Naive thymus-derived CD8-positive, alpha-beta T cell (primary cell): Measurements from ENCODE around the gene CCP110. TPM values are rescaled to one million over a fixed set of nuclear protein-coding genes. Genes with fewer than 3 reads are reported as not detected.

ENCODE experiments used
- ATAC-seq, 2 donors: fragments of 150-1000 bp; cut with Tn5 transposase in 1 of 2; sonication (Bioruptor Pico), chemical (Tn5 transposase) in 1 of 2; 1 replicate in 1 of 2; 2 replicates in 1 of 2; pipeline ENCODE4 v1.10.0; 2021; ENCODE audit warnings: mild to moderate bottlenecking in 2 of 2, moderate library complexity in 2 of 2
- POLR2A ChIA-PET: fragments of 350-600 bp; sonication (Branson Sonifier 250); formaldehyde crosslinking; loops from one replicate; lab custom pipeline; 2021; ENCODE audit warnings: antibody characterized with exemption; lab: Charles Lee
- DNase-seq, 10 donors: peaks; one replicate each; pipeline versions ENCODE4 v3.0.0 to v3.0.0-alpha.2; 2020 to 2022
- H3K27ac Mint-ChIP-seq, 10 donors: one replicate each; pipeline ENCODE4 v1.8.0; 2020 to 2022; ENCODE audit warnings: mild to moderate bottlenecking in 10 of 10, mixed read lengths in 10 of 10, moderate library complexity in 4 of 10, inconsistent platforms in 1 of 10
- H3K27me3 Mint-ChIP-seq, 5 donors: one replicate each; pipeline ENCODE4 v1.8.0; 2021 to 2022; ENCODE audit warnings: mixed read lengths in 5 of 5
- H3K36me3 Mint-ChIP-seq, 3 donors: one replicate each; pipeline ENCODE4 v1.8.0; 2020 to 2022; ENCODE audit warnings: mixed read lengths in 3 of 3, mild to moderate bottlenecking in 2 of 3, inconsistent platforms in 1 of 3
- H3K4me1 Mint-ChIP-seq, 4 donors: one replicate each; pipeline ENCODE4 v1.8.0; 2021 to 2022; ENCODE audit warnings: mixed read lengths in 4 of 4
- H3K4me3 Mint-ChIP-seq, 10 donors: one replicate each; pipeline ENCODE4 v1.8.0; 2020 to 2022; ENCODE audit warnings: mild to moderate bottlenecking in 10 of 10, mixed read lengths in 10 of 10, moderate library complexity in 6 of 10, inconsistent platforms in 1 of 10
- H3K9me3 Mint-ChIP-seq, 9 donors: one replicate each; pipeline ENCODE4 v1.8.0; 2020 to 2022; ENCODE audit warnings: mixed read lengths in 9 of 9, mild to moderate bottlenecking in 3 of 9, inconsistent platforms in 1 of 9, moderate library complexity in 1 of 9
- polyA plus RNA-seq, 3 donors: library from polyadenylated mRNA; unstranded; fragments of 300-500 nt; fragmentation: Illumina TruSeq; gene quantifications; one replicate each; pipeline ENCODE4 v1.2.3, GENCODE V29; 2021
- total RNA-seq, 8 experiments: library from RNA in 2 of 8; stranded (reverse) in 2 of 8; gene quantifications; one replicate each; pipeline ENCODE4 v1.2.3 and lab custom pipeline; 2021 to 2026

Gene CCP110
- total and polyA plus RNA-seq, 5 experiments from 2014 or later: 7.5 to 20.5 (median 11.3) TPM

DNA sequence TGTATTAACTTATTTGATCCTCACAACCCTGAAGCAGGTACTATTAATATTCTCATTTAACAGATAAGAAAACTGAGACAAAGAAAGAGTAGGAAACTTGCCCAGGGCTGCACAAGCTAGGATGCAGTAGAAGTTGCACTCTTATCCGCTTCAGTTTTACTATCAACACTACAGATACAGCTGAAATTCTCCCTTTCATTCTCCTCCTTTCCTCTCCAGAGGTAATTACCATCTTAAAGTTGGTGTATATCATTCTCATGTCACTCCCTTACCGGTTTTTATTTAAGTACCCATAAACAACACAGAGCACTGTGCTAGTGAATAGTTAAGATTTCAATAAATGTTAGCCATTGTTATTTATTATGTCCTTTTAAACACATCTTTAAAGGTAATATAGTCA is 5.4 kb upstream of the CCP110 start:
- no peak for ATAC-seq
- no peak for DNase-seq
- POLR2A ChIA-PET: no interaction called here
- Mint-ChIP-seq H3K4me1 (peaks cover 25 to 65% (median 60%) of the 10 kb centered on the region in 4 donors), H3K27me3 (no peaks in the 10 kb centered on the region), H3K4me3 (peak overlapping the region in 1 of 10 donors; percentile 33), H3K36me3 (peaks cover 0 to 41% (median 21%) of the 10 kb centered on the region in 3 donors), H3K9me3 (no peaks in the 10 kb centered on the region), H3K27ac (peak overlapping the region in 1 of 10 donors; percentile 66)

DNA sequence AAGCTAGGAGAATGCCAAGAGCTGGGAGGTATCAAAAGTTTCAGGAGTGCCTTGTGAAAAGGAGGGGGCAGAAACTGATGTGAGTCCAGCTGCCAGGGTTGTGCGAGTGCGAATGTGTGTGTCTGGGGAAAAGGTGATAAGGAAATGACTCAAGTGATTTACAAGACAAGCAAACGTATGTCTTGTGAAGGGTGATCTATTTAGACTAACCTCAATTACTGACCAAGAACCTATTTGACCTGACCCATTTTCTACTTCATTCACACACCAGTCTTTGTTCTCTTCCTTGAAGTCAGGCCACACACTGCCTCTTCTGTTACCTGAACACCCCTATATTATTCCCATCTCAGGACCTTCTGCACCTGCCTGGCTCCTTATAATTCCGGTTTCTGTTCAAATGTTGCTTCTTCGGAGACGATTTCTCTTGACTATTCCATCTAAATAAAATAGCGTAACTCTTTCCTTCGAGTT is 2.8 kb upstream of the CCP110 start:
- Mint-ChIP-seq H3K4me3 (peak overlapping the region; percentile 93 to 100 (median 96)), H3K27ac (peak overlapping the region; percentile 89 to 97 (median 94)), H3K36me3 (peaks cover 0 to 20% (median 11%) of the 10 kb centered on the region in 3 donors), H3K27me3 (no peaks in the 10 kb centered on the region), H3K9me3 (no peaks in the 10 kb centered on the region), H3K4me1 (peaks cover 38 to 74% (median 69%) of the 10 kb centered on the region in 4 donors)
- DNase-seq (peak in 1 of 10 donors; percentile 1), ATAC-seq (no peak)
- POLR2A ChIA-PET: interaction anchor here (0.7 to 1.6 kb wide), 3 partner anchors 34 to 453 kb away, joined by 3 to 11 read pairs (median 3); partner anchors contain the start of genes COQ7 and VPS35L

DNA sequence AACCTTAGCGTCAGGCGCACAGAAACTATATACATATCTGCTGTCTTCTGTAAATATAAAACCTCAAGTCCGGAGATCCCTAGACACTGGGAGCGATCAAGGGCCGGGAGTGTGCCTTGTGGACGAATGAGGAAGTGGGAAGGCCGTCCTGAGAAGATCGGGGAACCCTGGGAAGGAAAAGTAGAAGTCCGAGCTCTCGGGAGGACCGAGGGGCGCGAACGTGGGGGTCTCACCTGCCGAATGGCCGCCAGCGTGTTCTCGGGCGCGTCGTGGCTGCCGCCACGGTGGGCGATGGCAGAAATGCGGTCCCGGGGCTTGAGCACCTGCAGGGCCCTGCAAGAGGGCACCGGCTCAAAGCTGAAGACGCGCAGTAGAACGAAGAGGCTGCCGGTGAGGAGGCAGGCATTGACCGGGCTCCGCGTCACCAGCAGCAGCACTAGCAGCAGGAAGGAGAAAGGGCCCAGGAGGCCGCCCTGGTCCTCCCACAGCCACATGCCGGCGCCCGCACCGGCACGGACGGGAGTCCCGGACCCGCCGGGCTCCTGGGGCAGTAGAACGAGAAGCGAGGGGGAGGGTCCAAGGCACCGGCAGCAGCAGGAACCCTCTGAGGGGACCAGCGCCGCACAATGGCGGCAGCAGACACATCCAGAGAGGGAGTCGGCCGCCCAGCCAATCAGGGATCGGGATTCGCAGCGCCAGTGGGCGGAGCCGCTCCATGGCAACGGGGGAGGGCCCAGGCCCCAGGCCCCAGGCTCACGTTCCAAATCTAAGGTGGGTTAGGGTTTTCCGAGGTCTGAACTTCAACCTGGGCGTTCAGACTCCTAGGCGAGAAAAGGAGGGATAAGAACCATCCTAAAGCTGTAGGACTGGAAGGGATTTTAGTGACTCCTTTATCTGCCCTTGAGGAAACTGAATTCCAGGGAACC is 2.0 kb upstream of the CCP110 start, which contains the start of gene GDE1:
TSS of gene GDE1 (minus strand) at position 628 of the 926 bp plus-strand sequence. CDS start at position 494, 134 bp downstream.
- no peaks in the 10 kb centered on the region for H3K27me3 Mint-ChIP-seq

DNA sequence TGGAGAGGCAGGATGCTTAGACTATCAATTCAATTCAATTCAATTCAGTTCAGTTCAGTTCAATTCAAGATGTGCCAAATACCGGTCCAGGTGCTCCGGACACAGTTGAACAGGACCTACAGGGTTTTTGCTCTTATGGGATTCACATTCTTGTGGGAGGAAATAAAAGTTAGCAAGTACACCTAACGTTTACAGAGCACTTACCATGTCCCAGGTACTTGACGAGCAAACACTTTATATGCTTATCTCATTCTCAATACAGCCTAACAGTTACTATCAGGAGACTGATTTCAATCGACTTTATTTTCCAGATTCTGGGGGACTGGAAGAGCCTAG is 1.4 kb upstream of the CCP110 start:
- peaks cover 33 to 67% (median 60%) of the 10 kb centered on the region in 4 donors for H3K4me1 Mint-ChIP-seq
- POLR2A ChIA-PET: interaction anchor here (1.6 kb wide), 1 partner anchor 33 kb away, joined by 11 read pairs; the partner anchor contains the start of gene VPS35L

More for the DNA sequence above, 2.0 kb upstream of the CCP110 start, which contains the start of gene GDE1:
- Mint-ChIP-seq H3K4me1 (peaks cover 37 to 73% (median 66%) of the 10 kb centered on the region in 4 donors), H3K9me3 (no peaks in the 10 kb centered on the region), H3K27ac (peak within 1 kb of the TSS; percentile 89 to 97 (median 94)), H3K36me3 (peaks cover 0 to 12% (median 8%) of the 10 kb centered on the region in 3 donors), H3K4me3 (peak within 1 kb of the TSS; percentile 93 to 100 (median 96))
- DNase-seq: peak; percentile 85 to 94 (median 90)
- ATAC-seq: peak; percentile 78 to 80
- POLR2A ChIA-PET: interaction anchor here (0.9 to 1.6 kb wide), 2 partner anchors 34 to 454 kb away, joined by 3 to 11 read pairs; partner anchors contain the start of genes COQ7 and VPS35L

DNA sequence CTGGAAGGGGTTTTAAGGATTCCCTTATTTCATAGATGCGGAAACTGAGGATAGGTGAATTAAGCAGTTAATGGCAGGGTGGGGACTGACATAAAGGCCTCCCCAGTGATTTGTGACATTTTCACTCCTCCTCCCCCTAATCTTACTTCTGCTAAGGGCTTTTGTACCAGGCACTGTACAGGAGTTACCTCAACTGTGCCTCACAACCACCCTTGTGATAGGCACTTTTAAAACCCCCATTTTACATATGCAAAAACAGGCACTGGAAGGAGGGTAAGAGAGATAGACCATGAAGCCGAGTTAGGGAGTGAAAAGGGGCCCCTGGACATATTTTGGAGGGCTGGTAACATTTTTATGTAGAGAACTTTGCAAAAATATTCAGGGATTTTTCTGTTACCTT is 982 bp upstream of the CCP110 start:
- Mint-ChIP-seq H3K9me3 (no peaks in the 10 kb centered on the region), H3K27me3 (no peaks in the 10 kb centered on the region), H3K36me3 (peaks cover 0 to 2% (median 0%) of the 10 kb centered on the region in 3 donors), H3K27ac (peak overlapping the region in 5 of 10 donors; percentile 89 to 97 (median 91)), H3K4me1 (peaks cover 33 to 64% (median 57%) of the 10 kb centered on the region in 4 donors), H3K4me3 (peak overlapping the region in 7 of 10 donors; percentile 96 to 100 (median 96))
- no peak for DNase-seq
- POLR2A ChIA-PET: interaction anchor here (2.7 kb wide), 1 partner anchor 32 kb away, joined by 33 read pairs; the partner anchor contains the start of gene VPS35L
- ATAC-seq: no peak

More for the DNA sequence above, 1.4 kb upstream of the CCP110 start:
- Mint-ChIP-seq H3K27ac (peak overlapping the region; percentile 43 to 97 (median 94)), H3K9me3 (no peaks in the 10 kb centered on the region), H3K36me3 (peaks cover 0 to 5% (median 3%) of the 10 kb centered on the region in 3 donors), H3K27me3 (no peaks in the 10 kb centered on the region), H3K4me3 (peak overlapping the region; percentile 93 to 100 (median 96))
- no peak for DNase-seq
- no peak for ATAC-seq

DNA sequence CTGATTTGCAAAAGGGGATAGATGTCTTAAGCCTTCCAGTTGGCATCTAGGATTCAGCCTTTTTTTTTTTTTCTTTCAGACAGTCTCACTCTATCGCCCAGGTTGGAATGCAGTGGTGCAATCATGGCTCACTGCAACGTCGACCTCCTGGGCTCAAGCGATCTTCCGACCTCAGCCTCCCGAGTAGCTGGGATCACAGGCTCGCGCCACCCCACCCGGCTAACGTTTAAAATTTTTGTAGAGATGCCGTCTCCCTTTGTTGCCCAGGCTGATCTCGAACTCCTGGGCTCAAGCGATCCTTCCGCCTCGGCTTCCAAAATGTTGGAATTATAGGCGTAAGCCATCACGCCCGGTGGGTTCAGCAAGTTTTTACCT is 571 bp upstream of the CCP110 start:
- Mint-ChIP-seq H3K9me3 (no peaks in the 10 kb centered on the region), H3K27ac (peak overlapping the region in 4 of 10 donors; percentile 33 to 97 (median 92)), H3K27me3 (no peaks in the 10 kb centered on the region), H3K36me3 (peaks cover 0 to 4% (median 0%) of the 10 kb centered on the region in 3 donors), H3K4me3 (peak overlapping the region in 7 of 10 donors; percentile 26 to 98 (median 96)), H3K4me1 (peaks cover 33 to 63% (median 57%) of the 10 kb centered on the region in 4 donors)
- ATAC-seq (no peak), DNase-seq (no peak)
- POLR2A ChIA-PET: interaction anchor here (1.2 to 2.7 kb wide), 2 partner anchors 17 to 31 kb away, joined by 3 to 33 read pairs; partner anchors contain the start of gene VPS35L

DNA sequence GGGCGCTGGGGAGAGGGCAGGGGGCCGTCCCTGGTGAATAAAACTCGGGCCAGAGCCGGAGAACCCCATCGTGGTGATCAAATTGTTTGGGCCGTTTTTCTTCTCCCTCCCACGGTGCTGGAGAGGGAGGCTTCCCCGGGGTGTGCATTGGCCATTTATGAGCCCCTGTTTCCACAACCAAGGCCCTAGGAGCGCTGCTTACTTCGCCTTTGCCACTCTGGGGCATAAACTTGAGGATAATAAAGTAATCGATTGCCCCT is 544 bp downstream of the CCP110 start:
- ATAC-seq (no peak), DNase-seq (peak in 1 of 10 donors; percentile 19)
- peaks cover 30 to 56% (median 48%) of the 10 kb centered on the region in 4 donors for H3K4me1 Mint-ChIP-seq
- H3K4me3 Mint-ChIP-seq: peak overlapping the region; percentile 91 to 100 (median 96)
- POLR2A ChIA-PET: interaction anchor here (1.0 to 2.7 kb wide), 9 partner anchors 9 to 457 kb away, joined by 3 to 33 read pairs (median 4); partner anchors contain the start of genes COQ7 and VPS35L
- H3K36me3 Mint-ChIP-seq: peaks cover 0 to 11% (median 0%) of the 10 kb centered on the region in 3 donors
- no peaks in the 10 kb centered on the region for H3K27me3 Mint-ChIP-seq
- H3K9me3 Mint-ChIP-seq: no peaks in the 10 kb centered on the region
- peak overlapping the region in 9 of 10 donors; percentile 42 to 97 (median 87) for H3K27ac Mint-ChIP-seq

DNA sequence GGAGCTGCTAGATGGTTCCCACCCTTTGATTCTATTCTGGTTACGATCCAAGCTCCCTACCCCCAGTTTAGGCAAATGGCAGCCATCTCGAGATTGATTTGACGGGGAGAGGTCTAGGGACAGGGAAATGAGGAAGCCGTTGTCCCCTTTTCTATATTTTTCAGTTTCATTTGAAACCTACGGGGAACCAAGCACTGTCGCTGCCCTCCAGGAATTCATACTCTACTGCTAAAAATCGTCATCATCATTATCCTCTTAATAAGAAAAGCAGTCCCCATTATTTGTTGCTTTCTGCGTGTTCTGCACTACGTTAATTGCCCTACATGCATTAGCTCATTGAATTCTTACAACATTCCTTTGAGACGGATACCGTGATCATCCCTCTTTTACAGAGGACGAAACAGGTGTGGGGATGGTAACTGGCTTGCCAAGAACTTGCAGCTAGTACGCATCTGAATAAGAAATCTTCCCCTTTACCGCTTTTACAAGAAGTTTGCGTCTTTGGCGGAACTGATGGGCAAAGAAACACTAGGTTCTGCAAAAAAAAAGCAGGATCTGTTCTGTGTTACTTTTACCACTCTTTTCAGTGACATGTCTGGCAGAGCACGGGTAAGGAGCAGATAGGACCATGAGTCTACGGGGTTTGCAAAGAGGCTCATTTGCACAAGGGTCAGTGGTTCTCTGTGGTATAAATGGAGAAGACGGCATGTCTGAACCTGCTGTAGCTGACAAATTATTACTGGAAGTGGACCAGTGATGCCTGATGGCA is 1.1 kb downstream of the CCP110 start:
- Mint-ChIP-seq H3K36me3 (peaks cover 0 to 13% (median 0%) of the 10 kb centered on the region in 3 donors), H3K27ac (peak overlapping the region in 9 of 10 donors; percentile 42 to 97 (median 87)), H3K9me3 (no peaks in the 10 kb centered on the region), H3K4me1 (peaks cover 30 to 52% (median 46%) of the 10 kb centered on the region in 4 donors), H3K27me3 (no peaks in the 10 kb centered on the region), H3K4me3 (peak overlapping the region; percentile 91 to 100 (median 96))
- POLR2A ChIA-PET: interaction anchor here (1.0 to 2.7 kb wide), 8 partner anchors 9 to 458 kb away, joined by 3 to 33 read pairs (median 4); partner anchors contain the start of genes COQ7 and VPS35L
- DNase-seq (peak in 3 of 10 donors; percentile 4 to 9 (median 6)), ATAC-seq (no peak)

DNA sequence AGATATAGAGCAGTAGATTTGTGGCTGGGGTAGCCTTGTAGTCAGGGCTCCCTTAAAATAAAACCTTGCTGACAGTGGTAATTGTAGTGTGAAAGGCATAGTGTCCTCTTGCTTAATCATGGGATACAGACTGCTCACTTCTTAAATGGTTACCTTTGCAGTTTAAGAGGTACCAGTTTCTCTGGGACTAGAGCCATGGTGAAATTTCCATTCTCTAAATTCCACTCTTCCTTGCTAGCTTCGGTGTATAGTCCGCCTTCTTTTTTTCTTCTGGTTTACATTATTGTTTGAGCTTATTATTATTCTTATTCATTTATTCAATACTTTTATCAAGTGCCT is 1.6 kb downstream of the CCP110 start:
- H3K27me3 Mint-ChIP-seq: no peaks in the 10 kb centered on the region
- ATAC-seq (no peak), DNase-seq (no peak)
- H3K9me3 Mint-ChIP-seq: no peaks in the 10 kb centered on the region
- H3K4me1 Mint-ChIP-seq: peaks cover 30 to 47% (median 42%) of the 10 kb centered on the region in 4 donors
- H3K36me3 Mint-ChIP-seq: peaks cover 0 to 15% (median 0%) of the 10 kb centered on the region in 3 donors
- peak overlapping the region in 3 of 10 donors; percentile 1 to 87 (median 42) for H3K27ac Mint-ChIP-seq
- peak overlapping the region; percentile 91 to 100 (median 96) for H3K4me3 Mint-ChIP-seq
- POLR2A ChIA-PET: interaction anchor here (1.4 to 2.7 kb wide), 2 partner anchors 11 to 29 kb away, joined by 4 to 33 read pairs; partner anchors contain the start of gene VPS35L

DNA sequence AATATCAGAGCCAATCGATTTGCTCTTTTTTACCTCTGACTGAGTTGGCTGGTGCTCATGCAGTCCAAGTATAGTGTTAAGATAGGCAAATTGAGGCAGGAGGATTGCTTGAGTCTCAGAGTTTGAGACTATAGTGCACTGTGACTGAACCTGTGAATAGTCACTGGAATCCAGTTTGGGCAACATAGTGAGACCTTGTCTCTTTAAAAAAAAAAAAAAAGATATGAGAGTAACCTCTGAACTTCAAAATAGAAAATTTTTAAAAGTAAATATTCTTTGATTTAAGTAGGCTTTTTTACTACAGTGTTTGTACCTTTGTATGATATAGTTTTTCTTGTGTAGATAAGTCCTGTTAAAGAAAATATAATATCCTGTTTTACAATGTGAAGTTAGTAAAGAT is 3.4 kb downstream of the CCP110 start:
- DNase-seq (no peak), ATAC-seq (no peak)
- H3K9me3 Mint-ChIP-seq: no peaks in the 10 kb centered on the region
- POLR2A ChIA-PET: no interaction called here
- no peak overlapping the region for H3K4me3 Mint-ChIP-seq
- H3K27ac Mint-ChIP-seq: no peak overlapping the region
- H3K4me1 Mint-ChIP-seq: peaks cover 19 to 30% (median 26%) of the 10 kb centered on the region in 4 donors
- peaks cover 0 to 17% (median 0%) of the 10 kb centered on the region in 3 donors for H3K36me3 Mint-ChIP-seq
- no peaks in the 10 kb centered on the region for H3K27me3 Mint-ChIP-seq

DNA sequence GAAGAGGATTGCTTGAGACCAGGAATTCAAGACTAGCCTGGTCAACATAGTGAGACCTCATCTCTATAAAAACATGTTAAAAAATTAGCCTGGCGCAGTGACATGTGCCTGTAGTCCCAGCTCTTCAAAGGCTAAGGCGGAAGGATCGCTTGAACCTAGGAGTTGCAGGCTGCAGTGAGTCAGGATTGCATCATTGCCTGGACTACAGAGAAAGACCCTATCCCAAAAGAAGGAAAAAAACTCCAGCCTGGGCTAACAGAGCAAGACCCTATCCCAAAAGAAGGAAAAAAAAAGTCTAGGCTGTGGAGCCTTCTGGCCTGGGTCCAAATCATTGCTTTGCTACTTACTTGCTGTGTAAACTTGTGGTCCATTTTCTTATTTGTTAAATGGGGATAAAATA is 4.9 kb downstream of the CCP110 start:
- POLR2A ChIA-PET: interaction anchor here (1.5 kb wide), 1 partner anchor 27 kb away, joined by 4 read pairs; the partner anchor contains the start of gene VPS35L
- Mint-ChIP-seq H3K9me3 (no peaks in the 10 kb centered on the region), H3K27ac (no peak overlapping the region), H3K4me3 (no peak overlapping the region), H3K27me3 (no peaks in the 10 kb centered on the region), H3K4me1 (peaks cover 14 to 21% (median 18%) of the 10 kb centered on the region in 4 donors), H3K36me3 (peaks cover 0 to 32% (median 7%) of the 10 kb centered on the region in 3 donors)
- DNase-seq (no peak), ATAC-seq (no peak)
